Panc1 (cell line): ENCODE measurements around the gene MINDY4. TPM values are rescaled to one million over a fixed set of nuclear protein-coding genes. Genes with fewer than 3 reads are reported as not detected.

Source experiments
- ATAC-seq: fragments of 200-7000 bp; cut with Tn5 transposase; 2 replicates; pipeline ENCODE4 v1.9.1; 2020; ENCODE audit warnings: mild to moderate bottlenecking, moderate library complexity
- BruUV-seq: library from RNA; stranded (reverse); fragments of 400-500 nt; replicated peaks from 2 replicates; lab custom pipeline; 2021; lab: Mats Ljungman, UMichigan
- CTCF ChIA-PET: fragments of 300-600 bp; sonication (Branson Sonifier 250); formaldehyde crosslinking; loops from one replicate; lab custom pipeline; 2022; ENCODE audit warnings: antibody characterized with exemption; lab: Charles Lee
- POLR2A ChIA-PET: fragments of 300-600 bp; sonication (Branson Sonifier 250); formaldehyde crosslinking; loops from one replicate; lab custom pipeline; 2022; ENCODE audit warnings: antibody characterized with exemption; lab: Charles Lee
- DNase-seq: peaks from one replicate; pipeline ENCODE4 v3.0.0-alpha.2; 2010; ENCODE audit warnings: low read depth, low spot score
- H3K27ac ChIP-seq: 2 replicates; pipeline ENCODE4 v1.5.1; 2011; ENCODE audit warnings: mild to moderate bottlenecking, low read length, inconsistent platforms
- H3K27me3 ChIP-seq: fragments of 200-500 bp; sonication (Bioruptor generic); 2 replicates; pipeline ENCODE4 v1.6.0; 2014; ENCODE audit warnings: low read length, inconsistent platforms; ENCODE audit not compliant: control insufficient read depth, insufficient read depth
- H3K36me3 ChIP-seq: fragments of 200-500 bp; sonication (Bioruptor generic); 2 replicates; pipeline ENCODE4 v1.5.1; 2014; ENCODE audit warnings: inconsistent platforms, mild to moderate bottlenecking, low read length, moderate library complexity; ENCODE audit not compliant: control insufficient read depth, insufficient read depth
- H3K4me1 ChIP-seq: 2 replicates; pipeline ENCODE4 v1.5.1; 2011; ENCODE audit warnings: inconsistent platforms, mild to moderate bottlenecking, low read length, moderate library complexity; ENCODE audit not compliant: control insufficient read depth, insufficient read depth
- H3K4me3 ChIP-seq, 2 experiments: 2 replicates each; pipeline ENCODE4 v1.5.1; 2011 to 2012; ENCODE audit warnings: low read depth in 2 of 2, low read length in 2 of 2, mild to moderate bottlenecking in 2 of 2, inconsistent platforms in 1 of 2, moderate library complexity in 1 of 2
- H3K9me3 ChIP-seq: fragments of 200-500 bp; sonication (Bioruptor generic); 2 replicates; pipeline ENCODE4 v1.5.1; 2014; ENCODE audit warnings: low read depth, mild to moderate bottlenecking, inconsistent platforms, low read length, moderate library complexity; ENCODE audit not compliant: control insufficient read depth, insufficient read depth
- POLR2AphosphoS5 ChIP-seq: IDR thresholded peaks from 2 replicates; pipeline ENCODE4 v1.6.1; 2012; ENCODE audit warnings: mild to moderate bottlenecking, low read depth, low read length, moderate library complexity
- SIN3A ChIP-seq: IDR thresholded peaks from 2 replicates; pipeline ENCODE4 v1.6.1; 2012; ENCODE audit warnings: low read depth, mild to moderate bottlenecking, low read length, moderate library complexity, borderline replicate concordance; ENCODE audit not compliant: insufficient read depth
- TCF7L2 ChIP-seq: IDR thresholded peaks from 2 replicates; pipeline ENCODE4 v1.6.1; 2011; ENCODE audit warnings: mild to moderate bottlenecking, low read depth, low read length, inconsistent platforms
- in situ Hi-C: cut with HindIII; loops from 2 replicates; pipeline ENCODE4 v1.10.0; 2016; ENCODE audit warnings: low sequenced_read_pairs, low pct_unique_long_range_greater_than_20kb
- intact Hi-C: fragments of 100-400 bp; cut with micrococcal nuclease; formaldehyde crosslinking; loops from one replicate; pipeline ENCODE4 v1.10.0; 2022; ENCODE audit not compliant: unreplicated experiment
- total RNA-seq: library from RNA; stranded (reverse); gene quantifications from one replicate; pipeline ENCODE4 v1.2.1, GENCODE V29; 2021; ENCODE audit not compliant: unreplicated experiment
- TF ChIP-seq, protein P1 (sequence below), 2 experiments: IDR thresholded peaks; 2 replicates each; pipeline ENCODE4 v1.6.1; 2011 to 2012; ENCODE audit warnings: low read depth in 2 of 2, control low read depth in 1 of 2, low read length in 1 of 2, mild to moderate bottlenecking in 1 of 2, moderate library complexity in 1 of 2; ENCODE audit not compliant: insufficient read depth in 1 of 2
- TF ChIP-seq, protein P2 (sequence below): fragments of 450-650 bp; IDR thresholded peaks from 2 replicates; pipeline ENCODE4 v1.5.1; 2017; ENCODE audit warnings: mild to moderate bottlenecking

The MINDY4 gene
- total RNA-seq, 1 experiment from 2014 or later: 6.2 TPM

DNA sequence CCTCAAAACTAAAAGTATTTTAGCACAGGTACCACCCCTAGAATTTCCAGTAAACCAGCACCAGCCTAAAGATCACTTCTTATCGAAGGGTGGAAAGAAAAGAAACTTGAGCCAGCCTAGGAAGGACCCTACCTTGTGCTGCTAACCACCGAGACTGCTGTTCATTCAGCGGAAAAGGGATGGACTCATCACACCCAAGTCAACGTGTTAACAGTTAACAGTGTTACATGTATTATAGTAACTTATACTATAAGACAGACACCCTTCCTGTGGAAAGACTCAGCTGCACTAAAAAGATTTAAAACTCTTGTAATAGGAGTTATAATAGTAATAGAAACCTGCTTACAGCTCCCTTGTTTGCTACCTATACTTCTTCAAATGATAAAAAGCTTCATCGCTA is 39.8 kb downstream of the MINDY4 start:
- no TSS peak for BruUV-seq
- H3K27ac ChIP-seq: no peak overlapping the region
- H3K27me3 ChIP-seq: no peaks in the 10 kb centered on the region
- no peaks in the 10 kb centered on the region for H3K36me3 ChIP-seq
- H3K4me1 ChIP-seq: no peaks in the 10 kb centered on the region
- in situ Hi-C loops (no loop called here), intact Hi-C loops (no loop called here)
- TF ChIP-seq, protein P1, sequence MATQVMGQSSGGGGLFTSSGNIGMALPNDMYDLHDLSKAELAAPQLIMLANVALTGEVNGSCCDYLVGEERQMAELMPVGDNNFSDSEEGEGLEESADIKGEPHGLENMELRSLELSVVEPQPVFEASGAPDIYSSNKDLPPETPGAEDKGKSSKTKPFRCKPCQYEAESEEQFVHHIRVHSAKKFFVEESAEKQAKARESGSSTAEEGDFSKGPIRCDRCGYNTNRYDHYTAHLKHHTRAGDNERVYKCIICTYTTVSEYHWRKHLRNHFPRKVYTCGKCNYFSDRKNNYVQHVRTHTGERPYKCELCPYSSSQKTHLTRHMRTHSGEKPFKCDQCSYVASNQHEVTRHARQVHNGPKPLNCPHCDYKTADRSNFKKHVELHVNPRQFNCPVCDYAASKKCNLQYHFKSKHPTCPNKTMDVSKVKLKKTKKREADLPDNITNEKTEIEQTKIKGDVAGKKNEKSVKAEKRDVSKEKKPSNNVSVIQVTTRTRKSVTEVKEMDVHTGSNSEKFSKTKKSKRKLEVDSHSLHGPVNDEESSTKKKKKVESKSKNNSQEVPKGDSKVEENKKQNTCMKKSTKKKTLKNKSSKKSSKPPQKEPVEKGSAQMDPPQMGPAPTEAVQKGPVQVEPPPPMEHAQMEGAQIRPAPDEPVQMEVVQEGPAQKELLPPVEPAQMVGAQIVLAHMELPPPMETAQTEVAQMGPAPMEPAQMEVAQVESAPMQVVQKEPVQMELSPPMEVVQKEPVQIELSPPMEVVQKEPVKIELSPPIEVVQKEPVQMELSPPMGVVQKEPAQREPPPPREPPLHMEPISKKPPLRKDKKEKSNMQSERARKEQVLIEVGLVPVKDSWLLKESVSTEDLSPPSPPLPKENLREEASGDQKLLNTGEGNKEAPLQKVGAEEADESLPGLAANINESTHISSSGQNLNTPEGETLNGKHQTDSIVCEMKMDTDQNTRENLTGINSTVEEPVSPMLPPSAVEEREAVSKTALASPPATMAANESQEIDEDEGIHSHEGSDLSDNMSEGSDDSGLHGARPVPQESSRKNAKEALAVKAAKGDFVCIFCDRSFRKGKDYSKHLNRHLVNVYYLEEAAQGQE (IDR thresholded peaks at IDR 0.05; ENCODE audit: insufficient read depth in 1 of 2, low read depth in 2 of 2, low read length in 1 of 2): no peak
- TF ChIP-seq POLR2AphosphoS5 (no peak), SIN3A (no peak), TCF7L2 (no peak)
- TF ChIP-seq, protein P2, sequence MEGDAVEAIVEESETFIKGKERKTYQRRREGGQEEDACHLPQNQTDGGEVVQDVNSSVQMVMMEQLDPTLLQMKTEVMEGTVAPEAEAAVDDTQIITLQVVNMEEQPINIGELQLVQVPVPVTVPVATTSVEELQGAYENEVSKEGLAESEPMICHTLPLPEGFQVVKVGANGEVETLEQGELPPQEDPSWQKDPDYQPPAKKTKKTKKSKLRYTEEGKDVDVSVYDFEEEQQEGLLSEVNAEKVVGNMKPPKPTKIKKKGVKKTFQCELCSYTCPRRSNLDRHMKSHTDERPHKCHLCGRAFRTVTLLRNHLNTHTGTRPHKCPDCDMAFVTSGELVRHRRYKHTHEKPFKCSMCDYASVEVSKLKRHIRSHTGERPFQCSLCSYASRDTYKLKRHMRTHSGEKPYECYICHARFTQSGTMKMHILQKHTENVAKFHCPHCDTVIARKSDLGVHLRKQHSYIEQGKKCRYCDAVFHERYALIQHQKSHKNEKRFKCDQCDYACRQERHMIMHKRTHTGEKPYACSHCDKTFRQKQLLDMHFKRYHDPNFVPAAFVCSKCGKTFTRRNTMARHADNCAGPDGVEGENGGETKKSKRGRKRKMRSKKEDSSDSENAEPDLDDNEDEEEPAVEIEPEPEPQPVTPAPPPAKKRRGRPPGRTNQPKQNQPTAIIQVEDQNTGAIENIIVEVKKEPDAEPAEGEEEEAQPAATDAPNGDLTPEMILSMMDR: no peak
- ChIA-PET POLR2A (no interaction called here), CTCF (no interaction called here)
- no peak overlapping the region for H3K4me3 ChIP-seq
- ATAC-seq (no peak), DNase-seq (no peak)
- no peaks in the 10 kb centered on the region for H3K9me3 ChIP-seq

DNA sequence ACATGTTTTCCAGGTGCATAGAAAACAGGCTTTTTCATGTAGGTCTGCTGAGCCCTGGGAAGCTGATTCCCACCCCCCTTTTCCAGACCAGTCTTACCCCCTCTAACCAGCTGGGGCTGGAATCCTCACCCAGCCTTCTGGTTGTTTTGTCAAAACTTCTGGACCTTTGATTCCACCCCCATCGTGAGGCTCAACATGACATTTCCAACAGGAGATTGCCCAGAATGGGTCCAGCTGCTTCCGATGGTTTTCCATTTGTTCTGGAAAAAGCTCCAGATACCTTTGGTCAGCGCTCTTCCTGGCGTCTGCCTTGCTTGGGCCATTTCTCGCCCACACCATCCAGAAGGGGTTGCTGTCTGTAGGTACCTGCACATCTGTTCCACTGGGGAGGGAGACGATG is 41.5 kb downstream of the MINDY4 start:
- ChIA-PET CTCF (no interaction called here), POLR2A (no interaction called here)
- Histone ChIP-seq H3K27me3 (no peaks in the 10 kb centered on the region), H3K9me3 (no peaks in the 10 kb centered on the region), H3K4me3 (no peak overlapping the region), H3K27ac (no peak overlapping the region), H3K4me1 (no peaks in the 10 kb centered on the region), H3K36me3 (no peaks in the 10 kb centered on the region)
- ATAC-seq (no peak), DNase-seq (no peak)
- in situ Hi-C loops (no loop called here), intact Hi-C loops (no loop called here)
- BruUV-seq: no TSS peak
- TF ChIP-seq, protein P1 (IDR thresholded peaks at IDR 0.05; ENCODE audit: insufficient read depth in 1 of 2, low read depth in 2 of 2, low read length in 1 of 2): no peak
- TF ChIP-seq, protein P2: no peak
- TF ChIP-seq TCF7L2: no peak
- TF ChIP-seq SIN3A: no peak
- TF ChIP-seq POLR2AphosphoS5: no peak
